Osteoblast (primary cell): ENCODE results near the gene SOWAHB. TPM values are rescaled to one million over a fixed set of nuclear protein-coding genes. Genes with fewer than 3 reads are reported as not detected.

Experiments used
- total RNA-seq: library from RNA; depleted of rRNA; stranded (reverse); fragments of >200 nt; gene quantifications from 2 replicates; pipeline ENCODE4 v1.2.3, GENCODE V29; 2012

The SOWAHB gene
- total RNA-seq, 1 donor = under 0.01 TPM

Other genes starting within 250 kb of the SOWAHB start
- 456 and 473 TPM in 2 replicates for gene SEPTIN11, start 51.6 kb upstream of the SOWAHB start, total RNA-seq
- gene CCNI, start 177.8 kb upstream of the SOWAHB start, total RNA-seq = 229 and 243 TPM in 2 replicates